ENCODE data around the gene CRYAA.

Gene CRYAA

DNA sequence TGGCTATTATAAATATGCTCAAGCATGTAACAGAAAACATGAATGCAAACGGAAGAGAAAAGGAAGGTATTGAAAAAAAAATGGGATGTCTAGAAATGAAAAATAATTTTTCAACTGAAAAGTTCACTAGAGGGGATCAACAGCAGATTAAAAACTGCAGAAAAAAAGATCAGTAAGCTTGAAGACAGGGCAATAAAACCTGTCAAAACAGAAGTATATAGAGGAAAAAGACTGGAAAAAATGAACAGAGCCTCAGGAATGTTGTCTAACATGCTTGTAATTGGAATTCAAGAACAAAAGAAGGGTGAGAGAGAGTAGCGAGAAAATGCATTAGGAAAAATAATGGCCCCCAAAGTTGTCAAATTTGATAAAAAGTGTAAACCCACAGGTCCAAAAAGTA is 29.6 kb downstream of the CRYAA start:
- Histone ChIP-seq H3K9me3 (ENCODE audit: control insufficient read depth, insufficient read depth, low read length) (no peaks in the 10 kb centered on the region), H3K36me3 (ENCODE audit: control insufficient read depth, insufficient read depth, low read length) (no peaks in the 10 kb centered on the region), H3K27ac (ENCODE audit: low read length) (no peak overlapping the region), H3K4me3 (ENCODE audit: low read length) (no peak overlapping the region), H3K4me1 (ENCODE audit: control insufficient read depth, insufficient read depth, low read length) (peaks cover 1% of the 10 kb centered on the region; the same call in 1 of the 2 replicates), H3K27me3 (ENCODE audit: control insufficient read depth, insufficient read depth, low read length) (no peaks in the 10 kb centered on the region)
- no peak for DNase-seq (ENCODE audit: low read depth, low spot score)
- WGBS (ENCODE audit: insufficient coverage, insufficient read length): no CpG with 5 or more reads among the region's 2 CpGs

DNA sequence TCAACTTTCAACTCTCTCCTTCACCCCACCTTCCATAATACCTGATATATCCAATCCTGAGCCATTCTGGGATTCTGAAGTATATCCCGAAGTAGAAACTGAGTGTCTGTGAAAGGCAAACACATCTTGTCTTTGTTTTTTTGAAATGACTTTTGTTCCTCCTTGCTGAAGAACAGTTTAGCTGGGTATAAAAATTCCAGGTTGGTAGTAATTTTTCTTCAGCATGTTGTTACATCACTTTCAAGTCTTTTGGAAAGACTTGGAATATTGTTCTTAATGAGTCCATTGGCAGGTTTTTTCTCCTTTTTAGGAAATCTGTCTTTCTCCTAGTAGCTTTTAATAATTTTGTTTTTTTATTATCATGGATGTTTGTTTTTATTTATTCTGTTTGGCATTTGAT is 32.7 kb downstream of the CRYAA start:
- Histone ChIP-seq H3K27me3 (ENCODE audit: control insufficient read depth, insufficient read depth, low read length) (no peaks in the 10 kb centered on the region), H3K36me3 (ENCODE audit: control insufficient read depth, insufficient read depth, low read length) (no peaks in the 10 kb centered on the region), H3K27ac (ENCODE audit: low read length) (no peak overlapping the region), H3K9me3 (ENCODE audit: control insufficient read depth, insufficient read depth, low read length) (no peaks in the 10 kb centered on the region), H3K4me3 (ENCODE audit: low read length) (no peak overlapping the region), H3K4me1 (ENCODE audit: control insufficient read depth, insufficient read depth, low read length) (no peaks in the 10 kb centered on the region)
- no CpG with 5 or more reads among the region's 1 CpG for WGBS (ENCODE audit: insufficient coverage, insufficient read length)
- DNase-seq (ENCODE audit: low read depth, low spot score): no peak

DNA sequence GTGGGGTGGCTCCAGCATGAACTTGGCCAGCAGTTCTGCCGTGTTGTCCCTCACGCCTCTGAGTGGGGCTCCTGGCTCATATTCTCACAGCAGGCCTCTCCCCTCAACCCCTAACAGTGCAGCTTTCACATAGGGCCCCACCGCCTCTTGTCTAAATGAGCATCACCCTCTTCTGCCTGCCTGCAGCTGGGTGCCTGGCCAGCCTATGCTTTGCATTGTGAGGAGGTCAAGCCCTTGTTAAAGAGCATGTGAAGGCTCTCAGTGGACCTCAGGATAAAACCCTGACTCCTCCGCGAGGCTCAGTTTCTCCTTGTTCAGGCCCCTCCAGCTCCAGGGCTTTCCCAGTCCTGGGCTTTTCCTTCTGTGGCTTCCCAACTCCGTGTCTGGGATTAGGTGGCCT is 34.8 kb downstream of the CRYAA start:
- no peak for DNase-seq (ENCODE audit: low read depth, low spot score)
- whole genome bisulfite sequencing (ENCODE audit: insufficient coverage, insufficient read length): no CpG with 5 or more reads among the region's 6 CpGs

DNA sequence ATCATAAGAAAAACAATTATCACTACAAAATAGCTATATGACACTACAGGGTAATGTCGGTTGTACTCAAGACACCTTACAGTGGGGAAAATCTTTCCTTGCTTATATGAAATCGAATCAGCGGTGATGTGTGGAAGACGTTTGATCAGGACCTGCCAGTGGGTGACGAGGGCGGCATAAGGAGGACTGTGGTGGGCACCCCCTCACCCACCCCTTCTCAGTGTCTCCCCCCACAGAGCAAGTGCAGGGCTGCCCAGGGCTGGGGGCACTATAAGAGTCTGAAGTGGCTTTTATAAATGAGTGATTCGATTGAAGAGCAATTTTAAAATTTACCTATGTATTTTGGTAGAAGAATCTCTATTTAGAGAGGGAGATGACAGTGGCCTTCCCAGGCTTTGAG is 35.8 kb downstream of the CRYAA start:
- H3K27me3 ChIP-seq (ENCODE audit: control insufficient read depth, insufficient read depth, low read length): no peaks in the 10 kb centered on the region
- H3K36me3 ChIP-seq (ENCODE audit: control insufficient read depth, insufficient read depth, low read length): no peaks in the 10 kb centered on the region
- no CpG with 5 or more reads among the region's 7 CpGs for WGBS (ENCODE audit: insufficient coverage, insufficient read length)
- H3K4me3 ChIP-seq (ENCODE audit: low read length): no peak overlapping the region
- H3K27ac ChIP-seq (ENCODE audit: low read length): no peak overlapping the region
- no peaks in the 10 kb centered on the region for H3K9me3 ChIP-seq (ENCODE audit: control insufficient read depth, insufficient read depth, low read length)
- no peaks in the 10 kb centered on the region for H3K4me1 ChIP-seq (ENCODE audit: control insufficient read depth, insufficient read depth, low read length)
- no peak for DNase-seq (ENCODE audit: low read depth, low spot score)

More for the DNA sequence above, 34.8 kb downstream of the CRYAA start:
- Histone ChIP-seq H3K4me1 (ENCODE audit: control insufficient read depth, insufficient read depth, low read length) (no peaks in the 10 kb centered on the region), H3K9me3 (ENCODE audit: control insufficient read depth, insufficient read depth, low read length) (no peaks in the 10 kb centered on the region), H3K27ac (ENCODE audit: low read length) (no peak overlapping the region), H3K36me3 (ENCODE audit: control insufficient read depth, insufficient read depth, low read length) (no peaks in the 10 kb centered on the region), H3K4me3 (ENCODE audit: low read length) (no peak overlapping the region), H3K27me3 (ENCODE audit: control insufficient read depth, insufficient read depth, low read length) (no peaks in the 10 kb centered on the region)

DNA sequence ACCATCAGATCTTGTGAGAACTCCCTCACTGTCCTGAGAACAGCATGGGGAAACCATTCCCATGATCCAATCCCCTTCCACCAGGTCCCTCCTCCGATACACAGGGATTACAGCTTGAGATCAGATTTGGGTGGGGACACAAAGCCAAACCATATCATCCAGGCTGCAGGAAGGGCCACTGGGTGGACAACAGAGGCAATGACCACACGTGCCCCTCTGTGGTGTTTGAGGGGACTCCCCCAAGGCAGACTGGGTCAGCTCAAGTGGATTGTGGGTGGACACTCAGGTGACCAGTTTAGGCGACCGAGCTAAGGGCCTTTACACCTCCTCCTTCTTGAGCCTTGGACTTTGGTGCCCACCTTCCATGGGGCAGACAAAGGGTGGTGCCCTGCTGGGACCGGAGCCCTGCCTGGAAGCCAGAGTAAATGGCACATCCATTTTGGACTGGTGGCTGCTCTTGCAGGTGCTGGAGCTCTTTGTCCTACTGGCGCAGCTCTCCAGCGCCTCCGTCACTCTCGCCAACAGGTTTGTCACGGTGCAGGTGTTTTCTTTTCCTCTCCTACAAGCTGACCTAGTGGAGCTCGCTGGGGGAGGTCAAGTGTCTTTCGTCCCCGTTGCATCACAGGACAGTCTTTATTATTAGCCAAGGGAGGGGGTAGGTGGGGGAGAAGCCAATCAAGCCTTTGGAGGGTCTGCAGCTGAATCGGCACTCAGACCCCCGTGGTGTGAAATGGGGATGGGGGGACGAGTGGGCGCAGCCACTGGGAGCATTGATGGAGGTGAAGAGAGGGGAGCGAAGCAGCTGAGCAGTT is 37.6 kb downstream of the CRYAA start:
- Histone ChIP-seq H3K27me3 (ENCODE audit: control insufficient read depth, insufficient read depth, low read length) (no peaks in the 10 kb centered on the region), H3K9me3 (ENCODE audit: control insufficient read depth, insufficient read depth, low read length) (no peaks in the 10 kb centered on the region), H3K4me1 (ENCODE audit: control insufficient read depth, insufficient read depth, low read length) (no peaks in the 10 kb centered on the region), H3K36me3 (ENCODE audit: control insufficient read depth, insufficient read depth, low read length) (no peaks in the 10 kb centered on the region), H3K27ac (ENCODE audit: low read length) (no peak overlapping the region), H3K4me3 (ENCODE audit: low read length) (no peak overlapping the region)
- WGBS (ENCODE audit: insufficient coverage, insufficient read length): no CpG with 5 or more reads among the region's 18 CpGs
- DNase-seq (ENCODE audit: low read depth, low spot score): no peak

DNA sequence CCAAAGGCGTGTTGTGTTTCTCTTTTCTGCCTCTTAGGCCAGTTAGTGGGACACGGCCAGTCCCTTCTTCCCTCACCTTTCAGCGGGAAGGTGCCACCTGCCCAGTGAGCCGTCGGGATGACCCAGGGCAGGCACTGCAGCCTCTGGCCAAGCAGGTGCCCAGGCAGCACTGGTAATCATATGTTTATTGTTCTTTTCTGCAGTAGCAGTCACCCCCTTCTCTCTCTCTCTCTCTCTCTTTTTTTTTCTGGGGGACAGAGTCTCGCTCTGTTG is 38.2 kb downstream of the CRYAA start:
- Histone ChIP-seq H3K4me1 (ENCODE audit: control insufficient read depth, insufficient read depth, low read length) (no peaks in the 10 kb centered on the region), H3K9me3 (ENCODE audit: control insufficient read depth, insufficient read depth, low read length) (no peaks in the 10 kb centered on the region), H3K27me3 (ENCODE audit: control insufficient read depth, insufficient read depth, low read length) (no peaks in the 10 kb centered on the region), H3K4me3 (ENCODE audit: low read length) (no peak overlapping the region), H3K36me3 (ENCODE audit: control insufficient read depth, insufficient read depth, low read length) (0 out of 2 replicates have a peak, but pooled peaks cover 3% of the 10 kb centered on the region), H3K27ac (ENCODE audit: low read length) (no peak overlapping the region)
- DNase-seq (ENCODE audit: low read depth, low spot score): no peak
- no CpG with 5 or more reads among the region's 6 CpGs for WGBS (ENCODE audit: insufficient coverage, insufficient read length)

DNA sequence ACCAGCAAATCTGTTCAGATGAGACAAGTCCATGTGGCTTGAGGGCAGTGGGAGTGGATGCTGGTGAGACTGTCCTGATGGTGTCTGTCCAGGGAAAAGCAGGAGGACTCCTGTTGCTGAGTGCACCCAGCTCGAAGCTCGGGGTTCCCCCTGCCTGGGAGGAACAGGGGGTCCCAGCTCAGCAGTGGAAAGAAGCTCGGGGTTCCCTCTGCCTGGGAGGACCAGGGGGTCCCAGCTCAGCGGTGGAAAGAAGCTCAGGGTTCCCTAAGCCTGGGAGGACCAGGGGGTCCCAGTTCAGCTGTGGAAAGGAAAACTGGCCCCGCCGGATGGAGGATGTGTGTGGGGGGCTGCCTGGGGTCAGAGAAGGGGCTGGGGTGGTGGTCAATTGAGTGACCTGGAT is 39.1 kb downstream of the CRYAA start:
- no peak for DNase-seq (ENCODE audit: low read depth, low spot score)
- H3K27me3 ChIP-seq (ENCODE audit: control insufficient read depth, insufficient read depth, low read length): no peaks in the 10 kb centered on the region
- H3K4me3 ChIP-seq (ENCODE audit: low read length): no peak overlapping the region
- WGBS (ENCODE audit: insufficient coverage, insufficient read length): no CpG with 5 or more reads among the region's 6 CpGs
- no peak overlapping the region for H3K27ac ChIP-seq (ENCODE audit: low read length)
- no peaks in the 10 kb centered on the region for H3K4me1 ChIP-seq (ENCODE audit: control insufficient read depth, insufficient read depth, low read length)
- H3K36me3 ChIP-seq (ENCODE audit: control insufficient read depth, insufficient read depth, low read length): 0 out of 2 replicates have a peak, but pooled peaks cover 3% of the 10 kb centered on the region
- no peaks in the 10 kb centered on the region for H3K9me3 ChIP-seq (ENCODE audit: control insufficient read depth, insufficient read depth, low read length)

DNA sequence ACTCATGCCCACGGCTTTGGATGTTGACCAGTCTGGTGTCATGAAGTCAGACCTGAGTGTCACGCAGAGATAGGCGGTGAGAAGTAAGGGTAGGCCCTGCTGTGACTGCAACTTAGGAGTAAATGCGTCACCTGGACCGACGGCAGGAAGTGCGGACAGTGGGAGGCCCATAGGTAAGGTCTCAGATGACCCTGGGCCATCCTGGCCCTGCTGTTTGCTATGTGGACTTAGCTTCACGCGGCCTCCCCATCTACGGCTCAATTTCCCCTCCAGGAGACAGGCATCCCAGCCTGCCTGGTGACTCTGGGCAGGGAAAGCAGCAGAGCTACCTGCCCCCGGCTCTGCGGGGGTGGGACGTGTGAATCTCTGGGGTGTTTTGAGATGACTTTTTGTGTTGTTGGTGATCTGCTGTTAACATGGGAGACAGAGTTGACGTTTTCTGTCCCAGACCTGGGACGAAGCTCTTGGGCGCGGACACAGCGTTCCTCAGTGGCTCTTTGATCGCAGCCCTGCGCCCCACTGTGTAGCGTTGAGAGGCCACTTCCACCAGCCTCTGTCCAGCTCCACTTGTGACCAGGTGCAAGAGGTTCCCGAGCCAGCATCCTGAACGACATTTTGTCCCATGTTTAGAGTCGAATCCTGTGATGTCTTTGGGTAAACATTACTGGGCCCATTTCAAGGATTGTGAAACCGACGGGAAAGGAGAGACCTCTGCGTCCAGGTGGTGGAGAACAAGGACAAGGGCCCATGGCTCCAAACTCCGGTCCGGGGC is 39.9 kb downstream of the CRYAA start:
- Histone ChIP-seq H3K4me1 (ENCODE audit: control insufficient read depth, insufficient read depth, low read length) (no peaks in the 10 kb centered on the region), H3K9me3 (ENCODE audit: control insufficient read depth, insufficient read depth, low read length) (no peaks in the 10 kb centered on the region), H3K4me3 (ENCODE audit: low read length) (no peak overlapping the region), H3K36me3 (ENCODE audit: control insufficient read depth, insufficient read depth, low read length) (0 out of 2 replicates have a peak, but pooled peaks cover 3% of the 10 kb centered on the region), H3K27me3 (ENCODE audit: control insufficient read depth, insufficient read depth, low read length) (no peaks in the 10 kb centered on the region), H3K27ac (ENCODE audit: low read length) (no peak overlapping the region)
- DNase-seq (ENCODE audit: low read depth, low spot score): no peak
- no CpG with 5 or more reads among the region's 29 CpGs for WGBS (ENCODE audit: insufficient coverage, insufficient read length)

DNA sequence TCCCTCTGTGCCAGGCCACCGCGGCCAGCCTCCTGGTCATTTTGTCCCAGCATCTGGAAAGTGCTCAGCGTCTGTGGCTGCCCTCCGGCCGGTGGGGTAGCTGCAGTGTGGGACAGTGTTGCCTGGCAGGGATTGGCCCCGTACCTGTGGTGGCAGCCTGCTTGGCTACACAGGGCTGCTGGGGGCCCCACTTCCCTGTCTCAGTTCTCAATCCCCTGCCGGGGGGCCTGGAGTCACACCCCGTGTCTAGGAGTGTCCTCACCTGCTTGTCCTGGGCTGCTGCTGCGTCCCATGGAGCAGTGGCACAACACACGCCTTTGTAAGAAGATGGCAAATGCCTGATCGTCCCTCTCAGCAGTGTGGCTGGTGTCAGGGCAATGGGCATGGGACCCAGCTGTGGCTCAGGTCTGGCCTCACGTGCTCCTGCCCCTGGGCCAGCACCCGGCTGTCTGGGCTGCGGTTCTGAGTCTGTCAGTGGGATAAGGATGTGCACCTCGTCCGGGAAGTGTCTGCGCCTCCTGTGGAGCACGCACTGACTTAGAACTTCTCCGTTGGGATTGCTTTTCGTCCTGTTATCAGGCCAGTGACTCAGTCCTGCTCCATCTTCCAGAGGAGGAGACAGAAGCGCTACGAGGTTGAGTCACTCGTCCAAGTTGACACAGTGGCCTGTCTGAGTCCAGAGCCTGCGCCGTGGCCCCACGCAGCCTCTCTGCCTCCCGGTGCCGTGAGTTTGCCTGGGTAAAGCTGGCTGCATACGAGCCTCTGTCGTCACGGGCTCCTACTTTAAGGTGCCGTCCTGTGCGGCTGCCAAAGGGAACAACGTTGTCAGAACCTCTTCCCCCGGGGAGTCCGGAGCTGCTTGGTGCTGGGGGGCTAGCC is 41.0 kb downstream of the CRYAA start:
- no peaks in the 10 kb centered on the region for H3K27me3 ChIP-seq (ENCODE audit: control insufficient read depth, insufficient read depth, low read length)
- no peaks in the 10 kb centered on the region for H3K9me3 ChIP-seq (ENCODE audit: control insufficient read depth, insufficient read depth, low read length)
- no peak for DNase-seq (ENCODE audit: low read depth, low spot score)
- H3K36me3 ChIP-seq (ENCODE audit: control insufficient read depth, insufficient read depth, low read length): 0 out of 2 replicates have a peak, but pooled peaks cover 3% of the 10 kb centered on the region
- no peak overlapping the region for H3K4me3 ChIP-seq (ENCODE audit: low read length)
- H3K4me1 ChIP-seq (ENCODE audit: control insufficient read depth, insufficient read depth, low read length): no peaks in the 10 kb centered on the region
- WGBS (ENCODE audit: insufficient coverage, insufficient read length): no CpG with 5 or more reads among the region's 36 CpGs
- H3K27ac ChIP-seq (ENCODE audit: low read length): no peak overlapping the region

DNA sequence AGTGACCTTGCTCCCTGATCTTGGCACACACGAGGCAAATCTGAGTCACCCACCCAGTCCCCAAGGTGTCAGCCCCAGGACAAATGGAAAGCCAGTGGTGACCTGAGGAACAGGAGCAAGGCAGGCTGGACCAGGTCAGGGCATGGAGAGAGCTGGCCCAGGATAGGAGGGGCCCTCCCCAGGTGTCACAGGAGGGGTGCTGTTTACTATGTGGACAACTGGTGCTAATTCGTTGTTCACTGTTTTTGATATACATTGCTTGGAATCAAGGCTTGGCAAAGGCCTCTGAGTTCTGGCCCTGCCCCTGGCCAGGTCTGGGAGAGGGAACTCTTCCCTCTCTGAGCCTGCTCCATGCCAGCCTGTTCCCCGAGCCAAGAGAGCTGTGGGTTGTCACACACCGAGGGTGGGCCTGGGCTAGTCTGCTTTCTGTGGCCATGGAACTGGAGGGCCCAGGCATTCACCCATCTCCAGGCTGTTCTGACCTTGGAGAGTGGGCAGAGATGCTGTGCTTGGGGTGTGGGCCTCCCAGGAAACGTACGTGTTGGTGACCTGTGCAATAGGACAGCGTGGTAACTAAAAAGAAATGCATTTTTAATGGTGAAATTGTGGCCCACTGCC is 41.8 kb downstream of the CRYAA start:
- H3K4me3 ChIP-seq (ENCODE audit: low read length): no peak overlapping the region
- no peak for DNase-seq (ENCODE audit: low read depth, low spot score)
- no peaks in the 10 kb centered on the region for H3K4me1 ChIP-seq (ENCODE audit: control insufficient read depth, insufficient read depth, low read length)
- no peaks in the 10 kb centered on the region for H3K9me3 ChIP-seq (ENCODE audit: control insufficient read depth, insufficient read depth, low read length)
- no CpG with 5 or more reads among the region's 7 CpGs for WGBS (ENCODE audit: insufficient coverage, insufficient read length)
- H3K36me3 ChIP-seq (ENCODE audit: control insufficient read depth, insufficient read depth, low read length): 0 out of 2 replicates have a peak, but pooled peaks cover 3% of the 10 kb centered on the region
- H3K27me3 ChIP-seq (ENCODE audit: control insufficient read depth, insufficient read depth, low read length): no peaks in the 10 kb centered on the region
- no peak overlapping the region for H3K27ac ChIP-seq (ENCODE audit: low read length)

All from iPS DF 6.9 (cell line).